H1 (cell line): ENCODE results near the gene GALNT18. TPM values are rescaled to one million over a fixed set of nuclear protein-coding genes. Genes with fewer than 3 reads are reported as not detected.

Source experiments
- CHD2 ChIP-seq: IDR thresholded peaks from 2 replicates; pipeline ENCODE4 v1.6.1; 2012; ENCODE audit warnings: low read length, improper control_type of control experiment
- CHD7 ChIP-seq: fragments of 300-600 bp; sonication (generic); IDR thresholded peaks from 2 replicates; pipeline ENCODE4 v1.7.1; 2012; ENCODE audit warnings: low read length, moderate library complexity, mild to moderate bottlenecking, inconsistent platforms; ENCODE audit not compliant: insufficient replicate concordance
- KDM4A ChIP-seq: IDR thresholded peaks from one replicate; pipeline ENCODE4 v1.7.1; 2012; ENCODE audit warnings: low read depth, mild to moderate bottlenecking, moderate library complexity, low read length, inconsistent platforms; ENCODE audit not compliant: severe bottlenecking
- SP4 ChIP-seq: IDR thresholded peaks from 2 replicates; pipeline ENCODE4 v1.6.1; 2012; ENCODE audit warnings: low read length, inconsistent platforms
- polyA plus RNA-seq, 7 experiments: library from polyadenylated mRNA; depleted of rRNA in 3 of 7; stranded (reverse) in 5 of 7; unstranded in 2 of 7; fragments of >200 nt in 5 of 7; fragments of 200-250 nt in 2 of 7; gene quantifications; 1 replicate in 5 of 7; 2 replicates in 1 of 7; 4 replicates in 1 of 7; pipeline versions ENCODE4 v1.2.1 to v1.2.3, GENCODE V29; 2011 to 2013; ENCODE audit warnings: missing spikeins in 2 of 7, mixed read lengths in 2 of 7
- total RNA-seq: library from RNA; stranded (reverse); fragmentation: NEBNext Ultra II Directional; extraction: Animal tissue kit (Norgen Biotek cat#: 25700); gene quantifications from 2 replicates; pipeline ENCODE4 v1.2.1, GENCODE V29; 2021

Gene GALNT18
- total and polyA plus RNA-seq, 2 of the 8 experiments (the other 6 are each of a cell fraction or from before 2014, with no cell fraction given), result 6.0 to 9.4 TPM

GRCh38 chr11:11334607-11335006 is 287.2 kb downstream of the GALNT18 start (continued):
- TF ChIP-seq CHD7 (no peak), SP4 (no peak), CHD2 (no peak), KDM4A (no peak)
